PC-3 (cell line): ENCODE measurements around the gene C16orf78. TPM values are rescaled to one million over a fixed set of nuclear protein-coding genes. Genes with fewer than 3 reads are reported as not detected.

ENCODE experiments used
- ATAC-seq: fragments of 200-7000 bp; cut with Tn5 transposase; 2 replicates; pipeline ENCODE4 v1.9.1; 2020; ENCODE audit warnings: mild to moderate bottlenecking, moderate library complexity
- BruUV-seq: library from RNA; stranded (reverse); fragments of 400-500 nt; replicated peaks from 2 replicates; lab custom pipeline; 2021; lab: Mats Ljungman, UMichigan
- CTCF ChIA-PET: fragments of 300-600 bp; sonication (Branson Sonifier 250); formaldehyde crosslinking; loops from one replicate; lab custom pipeline; 2022; ENCODE audit warnings: antibody characterized with exemption; lab: Charles Lee
- POLR2A ChIA-PET: fragments of 300-600 bp; sonication (Branson Sonifier 250); formaldehyde crosslinking; loops from one replicate; lab custom pipeline; 2022; ENCODE audit warnings: antibody characterized with exemption; ENCODE audit not compliant: unreplicated experiment; lab: Charles Lee
- DNase-seq: peaks from one replicate; pipeline ENCODE4 v3.0.0-alpha.2; 2015
- H2AFZ ChIP-seq: fragments of 300-600 bp; sonication (generic); 2 replicates; pipeline ENCODE4 v1.6.0; 2016; ENCODE audit warnings: antibody characterized with exemption, low read length
- H3F3A ChIP-seq: fragments of 300-600 bp; sonication (generic); one replicate; pipeline ENCODE4 v1.6.0; 2017; ENCODE audit warnings: antibody characterized with exemption, low read length, control low read depth, mild to moderate bottlenecking; ENCODE audit not compliant: unreplicated experiment
- H3K27ac ChIP-seq: fragments of 300-600 bp; sonication (generic); 2 replicates; pipeline ENCODE4 v1.5.1; 2016; ENCODE audit warnings: mild to moderate bottlenecking, low read length
- H3K27me3 ChIP-seq: fragments of 300-600 bp; sonication (generic); 2 replicates; pipeline ENCODE4 v1.6.1; 2016; ENCODE audit warnings: low read length, mixed read lengths
- H3K36me3 ChIP-seq: fragments of 300-600 bp; sonication (generic); 2 replicates; pipeline ENCODE4 v1.6.1; 2016; ENCODE audit warnings: low read depth, mixed run types, low read length, mixed read lengths
- H3K4me1 ChIP-seq: fragments of 300-600 bp; sonication (generic); 2 replicates; pipeline ENCODE4 v1.5.1; 2016; ENCODE audit warnings: low read length; ENCODE audit not compliant: insufficient read depth
- H3K4me2 ChIP-seq: fragments of 300-600 bp; sonication (generic); 2 replicates; pipeline ENCODE4 v1.6.0; 2016; ENCODE audit warnings: low read length
- H3K4me3 ChIP-seq: fragments of 300-600 bp; sonication (generic); 2 replicates; pipeline ENCODE4 v1.5.1; 2016; ENCODE audit warnings: mild to moderate bottlenecking, low read length, mixed read lengths
- H3K79me2 ChIP-seq: fragments of 300-600 bp; sonication (generic); 2 replicates; pipeline ENCODE4 v1.6.1; 2017; ENCODE audit warnings: low read length, mixed read lengths
- H3K9ac ChIP-seq: fragments of 300-600 bp; sonication (generic); 2 replicates; pipeline ENCODE4 v1.6.0; 2016; ENCODE audit warnings: mild to moderate bottlenecking, low read length
- H3K9me2 ChIP-seq: fragments of 300-600 bp; sonication (generic); replicated peaks from 2 replicates; pipeline ENCODE4 v1.6.1; 2016; ENCODE audit warnings: mixed run types, low read length, mixed read lengths
- H3K9me3 ChIP-seq: fragments of 300-600 bp; sonication (generic); 2 replicates; pipeline ENCODE4 v1.6.1; 2016; ENCODE audit warnings: low read length, mixed read lengths
- H4K20me1 ChIP-seq: fragments of 300-600 bp; sonication (generic); 2 replicates; pipeline ENCODE4 v1.6.1; 2016; ENCODE audit warnings: low read length, mixed read lengths
- CTCF ChIP-seq: fragments of 300-600 bp; sonication (generic); conservative IDR thresholded peaks from 2 replicates; pipeline ENCODE4 v1.5.1; 2017; ENCODE audit warnings: antibody characterized with exemption, low read depth, mild to moderate bottlenecking, low read length
- EZH2 ChIP-seq: fragments of 300-600 bp; sonication (generic); IDR thresholded peaks from one replicate; pipeline ENCODE4 v1.6.1; 2017; ENCODE audit warnings: antibody characterized with exemption, mild to moderate bottlenecking, low read length; ENCODE audit not compliant: unreplicated experiment
- EZH2phosphoT487 ChIP-seq: fragments of 300-600 bp; sonication (generic); IDR thresholded peaks from 2 replicates; pipeline ENCODE4 v1.6.1; 2018; ENCODE audit warnings: mild to moderate bottlenecking, antibody characterized with exemption, low read length, borderline replicate concordance
- intact Hi-C: fragments of 100-400 bp; cut with micrococcal nuclease; formaldehyde crosslinking; loops from 2 replicates; pipeline ENCODE4 v1.9.0; 2023
- total RNA-seq: library from RNA; depleted of rRNA; stranded (reverse); fragments of >200 nt; gene quantifications from 2 replicates; pipeline ENCODE4 v1.2.3, GENCODE V29; 2014

Gene C16orf78
- total RNA-seq, 1 experiment from 2014 or later = not detected

- Histone ChIP-seq H3K9ac (no peak overlapping the region), H3K27me3 (0 out of 2 replicates have a peak, but pooled peaks cover 12% of the 10 kb centered on the region), H2AFZ (no peak overlapping the region), H3F3A (no peaks in the 10 kb centered on the region), H3K9me2 (no peaks in the 10 kb centered on the region), H3K4me2 (no peak overlapping the region), H3K36me3 (no peaks in the 10 kb centered on the region), H3K4me3 (no peak overlapping the region), H3K4me1 (no peaks in the 10 kb centered on the region), H3K27ac (no peak overlapping the region), H4K20me1 (no peaks in the 10 kb centered on the region), H3K79me2 (no peaks in the 10 kb centered on the region), H3K9me3 (no peaks in the 10 kb centered on the region)
- POLR2A ChIA-PET = no interaction called here
- TF ChIP-seq EZH2phosphoT487 = no peak
- no peak for TF ChIP-seq CTCF
- no peak for TF ChIP-seq EZH2
- no TSS peak for BruUV-seq
- ATAC-seq = no peak
- DNase-seq = no peak
- CTCF ChIA-PET = no interaction called here
- intact Hi-C loops = no loop called here
Measured at GRCh38 chr16:49341706-49342105, 31.9 kb upstream of the C16orf78 start.

GRCh38 chr16:49342336-49343265, 31.0 kb upstream of the C16orf78 start:
- BruUV-seq = no TSS peak
- ATAC-seq (no peak), DNase-seq (no peak)
- Histone ChIP-seq H2AFZ (no peak overlapping the region), H3K27me3 (0 out of 2 replicates have a peak, but pooled peaks cover 12% of the 10 kb centered on the region), H3K27ac (no peak overlapping the region), H3K9ac (no peak overlapping the region), H3F3A (no peaks in the 10 kb centered on the region), H3K9me3 (no peaks in the 10 kb centered on the region), H3K9me2 (no peaks in the 10 kb centered on the region), H3K79me2 (no peaks in the 10 kb centered on the region), H4K20me1 (no peaks in the 10 kb centered on the region), H3K4me1 (no peaks in the 10 kb centered on the region), H3K4me2 (no peak overlapping the region), H3K36me3 (no peaks in the 10 kb centered on the region), H3K4me3 (no peak overlapping the region)
- ChIA-PET POLR2A (no interaction called here), CTCF (no interaction called here)
- no peak for TF ChIP-seq EZH2
- TF ChIP-seq CTCF = no peak
- no peak for TF ChIP-seq EZH2phosphoT487
- intact Hi-C loops = no loop called here

- H3K27me3 ChIP-seq = 0 out of 2 replicates have a peak, but pooled peaks cover 10% of the 10 kb centered on the region
- ATAC-seq (no peak), DNase-seq (no peak)
- no peaks in the 10 kb centered on the region for H3K79me2 ChIP-seq
- no peak overlapping the region for H3K4me2 ChIP-seq
- no TSS peak for BruUV-seq
- no peak overlapping the region for H2AFZ ChIP-seq
- H3K9ac ChIP-seq = no peak overlapping the region
- ChIA-PET POLR2A (no interaction called here), CTCF (no interaction called here)
- no peak for TF ChIP-seq CTCF
- no peak for TF ChIP-seq EZH2
- no peak for TF ChIP-seq EZH2phosphoT487
- H3K4me3 ChIP-seq = no peak overlapping the region
- H3F3A ChIP-seq = no peaks in the 10 kb centered on the region
- H3K36me3 ChIP-seq = no peaks in the 10 kb centered on the region
- intact Hi-C loops = no loop called here
- H3K27ac ChIP-seq = no peak overlapping the region
- no peaks in the 10 kb centered on the region for H3K9me3 ChIP-seq
- H3K4me1 ChIP-seq = no peaks in the 10 kb centered on the region
- no peaks in the 10 kb centered on the region for H4K20me1 ChIP-seq
- no peaks in the 10 kb centered on the region for H3K9me2 ChIP-seq
Measured at GRCh38 chr16:49343291-49343690, 30.3 kb upstream of the C16orf78 start.
